MV-4-11 (cell line): Measurements from ENCODE around the gene CCDC183.
"Not testable (repeated sequence)": the region's sequence is repeated elsewhere in the genome, so short reads cannot be mapped to it uniquely, and the experiment has no call there.

Experiments used
- DNase-seq: peaks from one replicate; lab custom pipeline; 2025; lab: John Stamatoyannopoulos, UW

CCDC183 gene

DNA sequence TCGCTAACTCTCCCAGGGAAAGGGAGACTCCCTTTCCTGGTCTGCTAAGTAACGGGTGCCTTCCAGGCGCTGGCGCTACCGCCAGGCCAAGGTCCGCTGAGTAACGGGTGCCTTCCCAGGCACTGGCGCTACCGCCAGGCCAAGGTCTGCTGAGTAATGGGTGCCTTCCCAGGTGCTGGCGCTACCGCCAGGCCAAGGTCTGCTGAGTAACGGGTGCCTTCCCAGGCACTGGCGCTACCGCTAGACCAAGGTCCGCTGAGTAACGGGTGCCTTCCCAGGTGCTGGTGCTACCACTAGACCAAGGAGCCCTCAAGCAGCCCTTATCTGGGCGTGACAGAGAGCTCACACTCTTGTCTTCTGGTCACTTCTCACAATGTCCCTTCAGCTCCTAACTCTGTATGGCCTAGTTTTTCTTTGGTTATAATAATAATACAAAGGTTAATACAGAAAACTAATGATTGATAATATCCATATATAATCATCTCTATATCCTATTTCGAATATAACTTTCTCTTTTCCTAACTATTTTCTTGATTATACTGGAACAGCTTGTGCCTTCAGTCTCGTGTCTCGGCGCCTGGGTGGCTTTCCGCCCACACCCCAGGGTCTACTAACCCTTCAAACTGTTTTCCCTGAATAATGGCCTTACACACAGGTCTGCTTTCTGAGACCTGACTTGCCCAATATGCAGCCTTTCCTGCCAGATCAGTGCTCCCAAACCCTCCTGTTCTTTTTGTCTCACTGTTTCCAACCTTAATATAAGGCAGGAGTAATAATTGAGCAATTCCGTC lies 10.4 kb upstream of the CCDC183 start:
- DNase-seq: not testable (repeated sequence)

DNA sequence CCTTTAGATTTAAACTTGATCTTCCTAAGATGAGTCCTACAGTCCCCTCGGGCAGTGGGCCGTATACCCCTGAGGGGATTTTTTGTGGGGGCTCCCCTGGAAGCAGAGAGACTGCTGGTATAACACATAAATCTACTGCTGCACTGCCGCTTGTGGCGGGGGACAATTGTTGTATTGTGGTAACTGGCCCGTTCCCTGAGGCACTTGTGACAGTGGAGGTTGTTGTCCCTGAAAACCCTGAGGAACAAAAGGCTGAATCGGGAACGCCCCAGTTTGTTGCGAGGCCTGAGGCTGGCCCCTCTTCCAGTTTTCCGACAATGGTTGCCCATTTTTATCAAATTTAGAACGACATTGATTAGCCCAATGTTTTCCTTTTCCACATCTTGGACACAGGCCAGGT lies 9.7 kb upstream of the CCDC183 start:
- no peak for DNase-seq

DNA sequence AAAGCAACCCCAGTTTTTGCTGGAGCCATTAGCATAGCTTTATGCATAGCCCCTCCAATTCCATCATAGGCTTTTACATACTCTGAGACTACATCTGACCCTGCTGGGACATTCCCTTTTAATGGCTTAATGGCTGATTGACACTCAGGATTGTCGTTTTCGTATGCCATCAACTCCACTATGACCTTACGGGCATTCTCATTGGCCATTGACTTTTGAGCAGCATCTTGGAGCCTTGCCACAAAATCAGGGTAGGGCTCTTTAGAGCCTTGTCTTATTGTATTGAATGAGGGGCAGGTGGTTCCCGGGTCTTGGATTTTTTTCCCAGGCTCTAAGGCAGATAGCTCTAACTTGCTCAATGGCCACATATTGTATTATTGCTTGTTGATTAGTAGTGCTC lies 9.2 kb upstream of the CCDC183 start:
- not testable (repeated sequence) for DNase-seq

DNA sequence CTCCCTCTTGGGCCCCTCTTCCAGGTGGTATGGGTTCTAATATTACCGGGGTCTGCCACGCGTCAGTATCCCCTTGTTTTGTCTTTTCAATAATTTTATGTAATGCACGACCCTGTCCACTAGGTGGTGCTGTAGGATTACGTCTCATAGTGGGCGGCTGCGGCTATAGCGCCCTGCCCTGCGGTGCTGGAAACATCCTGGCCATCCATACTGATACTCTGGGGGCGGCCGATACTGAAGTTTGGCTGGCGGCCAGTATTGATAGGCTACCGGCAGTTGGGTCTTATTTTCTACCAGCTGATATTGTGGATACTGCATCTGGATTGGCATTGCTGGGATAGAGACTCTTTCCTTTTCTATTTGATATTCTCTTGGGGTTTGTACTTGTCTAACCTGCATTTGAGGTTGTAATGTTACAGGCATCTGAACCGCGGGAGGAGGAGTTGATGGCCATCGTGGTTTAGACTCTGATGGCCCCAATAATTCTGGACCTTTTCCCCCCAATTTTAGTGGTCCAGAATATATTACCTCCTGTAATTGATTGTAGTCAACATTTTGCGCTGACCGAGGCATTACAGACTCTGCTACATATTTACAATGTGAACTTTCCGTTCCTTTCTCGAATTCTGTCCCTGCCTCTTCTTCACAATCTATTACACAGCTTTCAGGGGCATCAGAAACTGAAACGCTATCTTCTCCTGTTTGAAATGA lies 8.3 kb upstream of the CCDC183 start:
- DNase-seq: peak; percentile 61

DNA sequence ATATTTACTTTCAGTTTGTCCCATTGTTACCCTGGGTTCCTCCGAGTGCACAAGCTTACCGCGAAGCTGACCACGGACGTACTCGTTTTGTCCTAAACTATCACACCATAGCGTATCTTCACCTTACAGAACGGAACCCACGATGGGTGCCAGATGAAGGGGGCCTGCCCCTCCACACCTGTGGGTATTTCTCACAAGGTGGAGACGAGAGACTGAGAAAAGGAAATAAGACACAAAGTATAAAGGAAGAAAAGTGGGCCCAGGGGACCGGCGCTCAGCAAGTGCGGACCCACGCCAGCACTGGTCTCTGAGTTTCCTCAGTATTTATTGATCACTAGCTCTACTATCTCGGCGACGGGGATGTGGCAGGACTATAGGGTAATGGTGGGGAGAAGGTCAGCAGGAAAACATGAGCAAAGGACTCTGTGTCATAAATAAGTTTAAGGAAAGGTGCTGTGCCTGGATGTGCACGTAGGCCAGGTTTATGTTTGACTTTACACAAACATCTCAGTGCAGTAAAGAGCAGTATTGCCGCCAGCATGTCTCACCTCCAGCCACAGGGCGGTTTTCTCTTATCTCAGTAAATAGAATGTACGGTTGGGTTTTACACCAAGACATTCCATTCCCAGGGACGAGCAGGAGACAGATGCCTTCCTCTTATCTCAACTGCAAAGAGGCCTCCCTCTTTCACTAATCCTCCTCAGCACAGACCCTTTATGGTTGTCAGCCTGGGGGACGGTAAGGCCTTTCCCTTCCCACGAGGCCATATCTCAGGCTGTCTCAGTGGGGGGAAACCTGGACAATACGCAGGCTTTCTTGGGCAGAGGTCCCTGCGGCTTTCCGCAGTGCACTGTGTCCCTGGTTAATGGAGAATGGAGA lies 7.3 kb upstream of the CCDC183 start:
- DNase-seq: not testable (repeated sequence)

DNA sequence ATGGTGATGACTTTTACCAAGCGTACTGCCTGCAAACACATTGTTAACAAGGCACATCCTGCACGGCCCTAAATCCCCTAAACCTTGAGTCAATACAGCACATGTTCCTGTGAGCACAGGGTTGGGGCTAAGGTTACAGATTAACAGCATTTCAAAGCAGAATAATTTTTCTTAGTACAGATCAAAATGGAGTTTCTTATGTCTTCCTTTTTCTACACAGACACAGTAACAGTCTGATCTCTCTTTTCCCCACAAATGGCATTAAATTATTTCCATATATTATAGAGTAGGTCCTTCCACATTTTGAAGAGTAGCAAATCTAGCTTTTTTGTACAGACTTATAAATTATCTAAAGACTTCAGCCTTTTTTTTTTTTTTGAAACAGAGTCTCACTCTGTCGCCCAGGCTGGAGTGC lies 6.6 kb upstream of the CCDC183 start:
- DNase-seq: no peak

DNA sequence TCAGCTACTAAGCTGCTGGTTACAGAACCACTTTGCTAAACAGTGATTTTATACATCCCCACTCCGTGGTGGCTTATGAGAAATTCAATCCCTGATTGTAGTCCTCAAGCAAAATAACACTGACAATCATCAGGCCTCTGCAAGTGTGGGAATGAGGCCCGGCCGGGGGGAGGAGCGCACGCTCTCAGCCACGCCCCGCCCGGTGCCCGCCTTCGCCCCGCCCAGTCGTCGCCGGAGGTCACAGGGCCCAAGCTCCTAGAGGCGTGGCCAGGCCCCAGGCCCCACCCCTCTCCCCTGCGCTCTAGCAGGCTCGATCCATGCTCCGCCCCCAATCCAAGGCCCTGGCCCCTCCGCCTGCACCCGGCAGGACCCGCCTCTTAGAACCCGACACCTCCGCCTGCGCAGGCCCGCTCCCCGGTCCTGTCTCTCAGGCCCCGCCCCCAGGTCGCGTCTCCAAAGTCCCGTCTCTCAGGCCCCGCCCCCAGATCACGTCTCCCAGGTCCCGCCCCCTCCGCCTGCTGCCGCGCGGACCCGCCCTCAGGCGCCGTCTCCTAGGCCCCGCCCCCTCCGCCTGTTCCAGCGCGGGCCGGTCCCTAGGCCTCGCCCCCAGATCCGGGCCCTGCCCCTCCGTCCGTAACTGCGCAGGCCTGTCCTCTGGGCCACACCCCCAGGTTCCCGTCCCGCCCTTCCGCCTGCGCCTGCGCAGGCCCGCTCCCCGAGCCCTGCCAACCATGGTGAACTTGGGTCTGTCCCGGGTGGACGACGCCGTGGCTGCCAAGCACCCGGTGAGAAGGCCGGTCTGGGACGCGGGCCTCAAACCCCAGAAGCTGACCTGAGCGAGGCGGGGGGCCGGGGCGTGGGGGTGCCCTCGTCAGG lies 5.3 kb upstream of the CCDC183 start, which contains the start of gene TMEM141:
Gene TMEM141, plus strand, starts transcription at position 705 of the 876 bp plus-strand sequence. Its CDS starts 27 bp downstream, at position 732.
- peak; percentile 99 for DNase-seq

DNA sequence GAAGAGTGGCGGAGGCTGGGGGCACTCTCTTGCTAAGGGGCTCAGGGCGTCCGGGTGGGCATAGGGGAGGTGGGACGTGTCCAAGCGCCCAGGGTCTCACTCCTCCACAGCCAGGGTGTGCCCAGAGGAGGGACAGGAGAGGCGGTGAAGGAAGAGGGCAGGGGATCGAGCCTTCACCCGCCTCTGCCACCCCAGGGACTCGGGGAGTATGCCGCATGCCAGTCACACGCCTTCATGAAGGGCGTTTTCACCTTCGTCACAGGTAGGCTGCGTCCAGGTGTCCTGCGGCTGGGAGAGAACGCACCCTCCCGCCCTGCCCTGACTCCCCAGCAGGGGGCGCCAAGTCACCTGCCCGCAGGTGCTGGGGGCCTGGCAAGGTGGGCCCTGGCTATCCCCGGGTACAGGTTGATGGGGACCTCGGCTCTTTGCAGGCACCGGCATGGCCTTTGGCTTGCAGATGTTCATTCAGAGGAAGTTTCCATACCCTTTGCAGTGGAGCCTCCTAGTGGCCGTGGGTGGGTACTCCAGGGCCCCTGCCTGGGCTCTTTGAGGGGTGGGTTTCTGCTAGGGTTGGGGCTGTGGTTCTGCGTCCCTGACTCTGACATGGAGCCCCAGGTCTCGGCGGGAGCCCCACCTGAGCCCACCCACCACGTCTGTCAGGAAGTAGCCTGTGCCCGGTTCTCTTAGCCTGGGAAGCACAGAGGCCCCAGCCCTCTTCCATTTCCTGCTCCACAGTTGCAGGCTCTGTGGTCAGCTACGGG lies 4.4 kb upstream of the CCDC183 start:
- peak; percentile 53 for DNase-seq

DNA sequence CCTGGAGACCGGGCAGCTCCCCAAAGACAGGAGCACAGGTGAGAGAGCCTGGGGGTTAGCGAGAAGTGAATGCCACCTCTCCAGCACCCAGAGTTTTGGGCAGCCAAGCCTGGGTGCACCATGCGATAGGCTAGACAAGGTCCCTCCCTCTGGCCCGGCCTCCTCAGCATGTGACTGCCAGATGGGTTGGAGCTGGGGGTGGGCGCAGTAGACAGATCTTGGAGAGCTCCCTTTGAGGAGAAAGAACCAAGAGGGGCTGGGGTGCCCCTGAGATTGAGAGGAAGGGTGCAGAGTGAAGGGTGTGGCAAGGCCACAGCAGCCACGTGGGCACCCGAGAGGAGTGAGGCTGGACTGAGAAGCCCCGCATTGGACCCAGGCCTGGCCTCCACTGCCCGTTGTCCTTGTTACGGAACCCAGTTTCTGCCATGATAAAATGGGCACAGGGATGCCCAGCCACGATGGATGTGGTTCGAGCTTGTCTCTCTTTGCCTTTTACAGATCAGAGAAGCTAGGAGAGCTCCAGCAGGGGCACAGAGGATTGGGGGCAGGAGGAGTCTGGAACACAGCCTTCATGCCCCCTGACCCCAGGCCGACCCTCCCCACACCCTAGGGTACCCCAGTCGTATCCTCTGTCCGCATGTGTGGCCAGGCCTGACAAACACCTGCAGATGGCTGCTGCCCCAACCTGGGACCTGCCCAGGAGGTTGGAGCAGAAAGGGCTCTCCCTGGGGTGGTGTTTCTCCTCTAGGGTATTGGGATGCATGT lies 3.6 kb upstream of the CCDC183 start:
- no peak for DNase-seq

DNA sequence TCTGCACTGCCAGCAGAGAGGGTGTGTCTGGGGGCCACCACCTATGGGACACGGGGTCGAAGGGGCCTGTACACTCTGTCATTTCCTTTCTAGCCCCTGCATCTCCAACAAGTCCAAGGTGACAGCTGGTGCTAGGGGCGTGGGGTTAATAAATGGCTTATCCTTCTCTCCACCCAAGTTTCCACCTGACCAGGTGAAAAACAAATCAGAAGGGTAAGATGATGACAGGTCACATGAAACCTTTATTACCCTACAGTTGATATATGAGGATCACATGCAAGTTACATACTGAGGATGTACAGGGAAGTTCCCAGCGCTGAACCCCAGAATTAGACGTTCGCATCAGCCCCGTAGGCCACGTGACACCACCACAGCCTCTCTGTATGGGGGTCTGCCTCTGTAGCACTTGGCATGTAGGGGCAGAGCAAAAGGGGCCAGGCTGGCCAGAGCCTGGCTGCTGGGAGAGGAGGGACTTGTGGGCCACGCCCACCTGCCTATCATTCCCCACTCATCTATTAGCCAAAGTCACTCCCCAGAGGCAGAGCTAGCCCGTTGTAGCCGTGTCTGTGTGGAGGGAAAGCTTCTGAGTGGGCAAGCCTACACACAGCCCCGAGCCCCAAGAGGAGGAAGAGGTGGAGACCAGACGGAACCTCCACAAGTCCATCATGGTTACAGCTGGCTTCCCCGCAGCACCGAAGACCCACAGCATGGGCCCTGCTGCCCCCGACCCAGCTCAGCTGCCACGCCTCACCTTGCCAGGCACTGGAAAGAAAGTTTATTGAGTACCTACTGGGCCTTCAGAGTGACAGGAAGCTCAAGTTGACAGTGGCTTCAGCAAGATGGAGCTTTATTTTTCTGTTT lies 2.8 kb upstream of the CCDC183 start:
- DNase-seq: no peak

DNA sequence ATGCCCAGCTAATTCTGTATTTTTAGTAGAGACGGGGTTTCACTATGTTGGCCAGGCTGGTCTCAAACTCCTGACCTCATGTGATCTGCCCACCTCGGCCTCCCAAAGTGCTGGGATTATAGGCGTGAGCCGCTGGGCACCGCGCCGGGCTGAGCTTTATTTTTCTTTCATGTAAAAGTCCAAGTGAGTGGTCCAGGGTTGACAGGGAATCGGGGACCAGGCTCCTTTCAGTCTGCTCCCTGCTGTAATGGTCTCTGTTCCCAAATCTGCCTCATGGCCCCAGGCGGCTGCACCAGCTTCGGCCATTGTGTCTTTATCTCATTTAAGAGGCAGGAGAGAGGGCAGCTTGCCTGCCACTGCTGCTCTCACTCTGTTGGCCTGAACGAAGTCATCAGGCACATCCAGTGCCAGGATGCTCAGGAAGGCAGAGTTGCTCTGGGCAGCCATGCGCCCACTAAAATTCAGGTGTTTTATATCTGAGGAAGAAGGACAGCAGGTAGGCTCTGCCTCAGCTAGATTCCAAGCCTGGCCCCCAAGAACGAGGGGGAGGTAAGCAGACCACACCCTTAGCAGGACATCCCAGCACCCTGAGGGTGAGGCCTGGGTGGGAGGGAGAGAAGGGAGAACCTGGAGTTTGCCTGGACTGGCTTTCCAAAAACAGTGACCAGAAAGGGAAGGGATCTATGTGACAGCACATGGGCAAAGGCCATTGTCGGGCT lies 1.7 kb upstream of the CCDC183 start:
- DNase-seq: no peak

DNA sequence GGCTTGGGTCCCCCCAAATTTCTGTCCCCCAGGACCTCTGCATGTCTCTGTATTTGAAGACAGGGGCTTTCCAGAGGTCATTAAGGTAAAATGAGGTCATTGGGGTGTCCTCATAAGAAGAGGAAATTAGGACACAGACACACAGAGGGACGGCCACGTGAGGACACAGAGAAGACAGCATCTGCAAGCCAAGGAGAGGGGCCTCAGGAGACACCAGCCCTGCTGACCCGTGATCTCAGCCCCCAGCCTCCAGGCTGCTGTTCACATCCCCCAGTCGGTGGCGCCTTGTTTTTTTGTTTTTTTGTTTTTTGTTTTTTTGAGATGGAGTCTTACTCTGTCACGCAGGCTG lies 1.2 kb upstream of the CCDC183 start:
- DNase-seq: no peak

DNA sequence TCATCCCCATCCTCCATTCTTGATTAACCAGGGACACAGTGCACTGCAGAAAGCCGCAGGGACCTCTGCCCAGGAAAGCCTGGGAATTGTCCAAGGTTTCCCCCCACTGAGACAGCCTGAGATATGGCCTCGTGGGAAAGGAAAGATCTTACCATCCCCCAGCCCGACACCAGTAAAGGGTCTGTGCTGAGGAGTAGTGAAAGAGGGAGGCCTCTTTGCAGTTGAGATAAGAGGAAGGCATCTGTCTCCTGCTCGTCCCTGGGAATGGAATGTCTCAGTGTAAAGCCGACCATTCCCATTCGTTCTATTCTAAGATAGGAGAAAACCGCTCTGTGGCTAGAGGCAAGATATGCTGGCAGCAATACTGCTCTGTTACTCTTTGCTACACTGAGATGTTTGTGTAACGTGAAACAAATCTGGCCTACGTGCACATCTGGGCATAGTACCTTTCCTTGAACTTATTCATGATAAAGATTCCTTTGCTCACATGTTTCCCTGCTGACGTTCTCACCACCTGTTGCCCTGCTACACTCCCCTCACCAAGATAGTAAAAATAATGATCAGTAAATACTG lies 723 bp downstream of the CCDC183 start:
- DNase-seq: not testable (repeated sequence)

DNA sequence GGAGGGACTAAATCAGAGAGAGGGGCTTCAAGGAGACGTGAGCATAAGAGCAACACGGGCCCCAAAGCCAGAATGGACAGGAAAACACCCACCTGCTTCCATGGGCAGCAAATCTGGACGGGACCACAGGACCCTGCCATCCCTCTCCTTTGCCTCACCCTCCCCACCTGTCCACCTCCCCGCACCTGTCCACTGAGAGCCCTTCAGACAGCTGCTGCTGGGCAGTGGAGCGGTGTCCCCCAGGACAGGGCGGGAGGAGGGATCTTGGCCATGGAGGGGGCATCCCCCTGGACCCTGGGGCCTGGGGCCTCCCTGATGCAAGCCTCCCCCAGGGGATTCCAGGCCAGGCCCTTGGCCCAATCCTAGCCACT lies 2.6 kb downstream of the CCDC183 start:
- no peak for DNase-seq

DNA sequence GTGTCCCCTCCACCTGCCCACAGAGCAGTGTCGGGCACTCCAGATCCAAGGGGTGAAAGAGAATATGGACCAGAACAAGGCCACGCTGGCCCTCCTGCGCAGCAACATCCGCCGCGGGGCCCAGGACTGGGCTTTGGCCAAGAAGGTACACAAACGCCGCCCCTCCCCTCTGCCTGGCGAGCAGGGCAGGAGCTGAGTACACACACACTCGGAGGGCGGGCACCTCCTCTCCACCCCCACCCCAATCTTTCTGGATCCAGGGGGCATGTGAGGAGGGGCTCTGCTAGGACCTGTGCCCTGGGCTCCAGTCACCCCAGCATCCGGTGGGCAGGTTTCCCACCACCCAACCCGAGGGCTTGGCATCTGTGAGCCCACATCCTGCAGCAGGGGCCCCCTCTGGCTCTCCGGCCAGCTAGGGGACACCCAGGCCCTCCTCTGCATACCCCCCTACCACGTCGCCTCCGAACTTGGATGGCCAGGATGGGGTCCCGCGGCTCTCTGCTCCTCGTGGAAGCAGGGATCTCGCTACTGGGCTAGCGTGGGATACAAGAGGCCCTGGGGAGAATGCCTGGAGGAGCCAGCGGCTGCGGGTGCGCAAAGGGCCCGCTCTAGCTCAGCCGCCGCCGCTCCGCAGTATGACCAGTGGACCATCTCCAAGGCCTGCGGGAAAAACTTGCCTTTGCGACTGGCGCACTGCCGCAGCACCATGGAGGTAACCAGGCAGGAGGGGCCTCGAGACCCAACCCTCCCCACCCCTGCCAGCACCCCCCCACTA lies 3.1 kb downstream of the CCDC183 start:
- DNase-seq: no peak

DNA sequence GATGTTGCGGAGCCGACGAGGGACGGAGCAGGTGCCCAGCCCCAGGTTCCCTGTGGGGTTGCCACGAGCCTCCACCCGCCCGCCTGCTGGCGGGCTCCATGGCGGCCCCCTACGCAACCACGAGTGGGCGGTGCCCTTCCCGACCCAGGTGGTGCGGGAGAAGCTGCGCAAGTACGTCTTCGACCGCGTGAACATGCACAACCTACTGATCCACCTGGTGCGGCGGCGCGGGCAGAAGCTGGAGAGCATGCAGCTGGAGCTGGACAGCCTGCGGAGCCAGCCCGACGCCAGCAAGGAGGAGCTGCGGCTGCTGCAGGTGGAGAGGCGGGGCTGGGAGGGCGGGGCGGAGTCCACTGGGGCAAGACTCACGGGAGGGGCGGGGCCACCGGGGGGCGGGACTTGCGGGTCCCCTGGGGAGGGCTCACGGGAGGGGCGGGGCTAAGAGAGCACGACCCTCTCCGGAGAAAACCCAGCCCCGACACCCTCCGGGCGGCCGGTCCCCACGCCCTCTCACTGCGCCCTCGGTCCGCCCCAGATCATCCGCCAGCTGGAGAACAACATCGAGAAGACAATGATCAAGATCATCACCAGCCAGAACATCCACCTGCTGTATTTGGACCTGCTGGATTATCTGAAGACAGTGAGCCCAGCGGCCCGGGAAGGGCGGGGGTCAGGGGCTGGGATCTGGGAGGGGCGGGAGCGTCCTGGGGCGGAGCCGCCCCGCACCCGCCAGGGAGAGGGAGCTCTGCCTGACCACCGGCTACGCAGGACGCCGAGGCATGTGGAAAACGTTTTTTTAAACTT lies 3.9 kb downstream of the CCDC183 start:
- peak; percentile 61 for DNase-seq
